Prostate gland (tissue), 2 donors: Measurements from ENCODE around the gene TBC1D22B.

ENCODE experiments used
- POLR2A ChIP-seq: fragments of 450-650 bp; IDR thresholded peaks from one replicate; pipeline ENCODE4 v1.6.1; 2016; ENCODE audit warnings: antibody characterized with exemption, mild to moderate bottlenecking
- TF ChIP-seq, protein P1 (sequence below), 4 experiments: fragments of 200-600 bp in 2 of 4; fragments of 450-650 bp in 2 of 4; sonication (generic) in 2 of 4; IDR thresholded peaks; 1 replicate in 3 of 4; 2 replicates in 1 of 4; pipeline ENCODE4 v1.5.1; 2016 to 2019; ENCODE audit warnings: antibody characterized with exemption in 4 of 4, mild to moderate bottlenecking in 2 of 4, moderate library complexity in 2 of 4

DNA sequence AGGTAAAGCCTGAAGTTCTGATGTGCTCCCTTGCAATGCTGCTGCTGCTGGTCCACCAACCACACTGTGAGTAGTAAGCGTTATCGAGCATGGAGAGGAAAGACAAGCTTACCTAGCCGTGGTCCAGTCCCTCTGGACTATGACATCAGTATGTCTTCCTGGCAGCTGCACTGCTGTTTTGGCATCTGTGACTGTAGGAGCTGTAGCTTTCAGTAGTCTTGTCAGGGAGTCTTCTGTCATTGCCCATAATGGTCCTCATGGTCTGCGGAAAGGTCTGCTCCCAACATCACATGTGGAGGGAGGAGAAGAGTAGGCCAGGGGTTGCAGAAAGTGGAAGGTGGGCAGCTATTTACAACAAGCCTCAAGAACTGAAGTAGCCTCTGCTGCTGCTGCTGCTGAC lies 27.2 kb downstream of the TBC1D22B start:
- TF ChIP-seq, protein P1, sequence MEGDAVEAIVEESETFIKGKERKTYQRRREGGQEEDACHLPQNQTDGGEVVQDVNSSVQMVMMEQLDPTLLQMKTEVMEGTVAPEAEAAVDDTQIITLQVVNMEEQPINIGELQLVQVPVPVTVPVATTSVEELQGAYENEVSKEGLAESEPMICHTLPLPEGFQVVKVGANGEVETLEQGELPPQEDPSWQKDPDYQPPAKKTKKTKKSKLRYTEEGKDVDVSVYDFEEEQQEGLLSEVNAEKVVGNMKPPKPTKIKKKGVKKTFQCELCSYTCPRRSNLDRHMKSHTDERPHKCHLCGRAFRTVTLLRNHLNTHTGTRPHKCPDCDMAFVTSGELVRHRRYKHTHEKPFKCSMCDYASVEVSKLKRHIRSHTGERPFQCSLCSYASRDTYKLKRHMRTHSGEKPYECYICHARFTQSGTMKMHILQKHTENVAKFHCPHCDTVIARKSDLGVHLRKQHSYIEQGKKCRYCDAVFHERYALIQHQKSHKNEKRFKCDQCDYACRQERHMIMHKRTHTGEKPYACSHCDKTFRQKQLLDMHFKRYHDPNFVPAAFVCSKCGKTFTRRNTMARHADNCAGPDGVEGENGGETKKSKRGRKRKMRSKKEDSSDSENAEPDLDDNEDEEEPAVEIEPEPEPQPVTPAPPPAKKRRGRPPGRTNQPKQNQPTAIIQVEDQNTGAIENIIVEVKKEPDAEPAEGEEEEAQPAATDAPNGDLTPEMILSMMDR (IDR thresholded peaks at IDR 0.05): no peak
- no peak for TF ChIP-seq POLR2A
